HG03066 (cell line): Measurements from ENCODE around the gene PRM1.
A peak's percentile ranks its signal among the peaks of the same experiment; 100 is the strongest.

ENCODE experiments used
- ATAC-seq: cut with Tn5 transposase; IDR thresholded peaks from one replicate; pipeline ENCODE4 v1.9.1; 2021; ENCODE audit warnings: low read depth; ENCODE audit not compliant: unreplicated experiment

The PRM1 gene

DNA sequence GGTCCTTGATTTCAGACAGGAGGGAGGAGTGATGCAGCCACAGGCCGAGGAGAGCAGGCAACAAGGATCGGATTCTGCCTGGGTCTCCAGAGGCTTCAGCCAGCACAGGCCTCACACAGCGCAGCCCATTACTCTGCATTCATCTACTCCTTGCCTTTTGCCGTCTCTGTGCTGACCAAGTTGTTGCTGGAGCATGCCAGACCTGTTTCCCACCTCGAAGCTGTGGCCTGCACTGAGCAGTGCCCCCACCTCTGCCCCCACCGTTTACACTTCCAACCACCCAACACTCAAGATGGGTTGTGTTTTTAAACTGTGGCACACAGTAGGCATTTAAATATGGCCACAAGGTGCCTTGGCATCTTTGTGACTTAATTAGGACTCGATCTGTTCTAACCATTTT is 6.2 kb downstream of the PRM1 start:
- ATAC-seq = no peak

DNA sequence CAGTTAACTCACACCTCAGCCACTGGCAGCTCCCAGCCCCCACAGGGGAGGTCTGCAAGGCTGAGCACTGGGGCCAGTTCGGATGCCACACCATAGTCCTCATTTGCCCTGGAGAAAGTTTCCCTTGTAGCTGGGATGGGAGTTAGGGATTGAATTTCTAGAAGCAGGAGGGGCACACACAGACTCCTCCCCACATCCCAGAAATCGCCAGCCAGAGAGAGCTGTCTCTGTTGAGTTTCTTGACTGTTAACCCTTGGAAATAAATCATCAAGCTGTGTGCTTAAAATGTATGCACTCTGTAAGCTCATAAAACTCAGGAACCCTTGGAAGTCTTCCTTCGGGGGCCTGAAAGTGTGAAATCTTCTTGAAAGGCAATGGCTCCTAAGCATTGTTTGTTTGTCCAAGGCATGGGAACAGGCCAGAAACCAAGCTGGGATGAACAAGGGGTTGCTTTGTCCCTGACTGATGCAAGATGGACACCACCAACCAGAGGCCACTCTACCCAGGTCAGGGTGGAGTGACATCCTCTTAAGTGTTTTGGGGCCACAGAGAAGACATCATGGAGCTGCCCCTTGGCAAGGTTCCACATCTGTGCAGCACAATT is 7.3 kb downstream of the PRM1 start:
- no peak for ATAC-seq

DNA sequence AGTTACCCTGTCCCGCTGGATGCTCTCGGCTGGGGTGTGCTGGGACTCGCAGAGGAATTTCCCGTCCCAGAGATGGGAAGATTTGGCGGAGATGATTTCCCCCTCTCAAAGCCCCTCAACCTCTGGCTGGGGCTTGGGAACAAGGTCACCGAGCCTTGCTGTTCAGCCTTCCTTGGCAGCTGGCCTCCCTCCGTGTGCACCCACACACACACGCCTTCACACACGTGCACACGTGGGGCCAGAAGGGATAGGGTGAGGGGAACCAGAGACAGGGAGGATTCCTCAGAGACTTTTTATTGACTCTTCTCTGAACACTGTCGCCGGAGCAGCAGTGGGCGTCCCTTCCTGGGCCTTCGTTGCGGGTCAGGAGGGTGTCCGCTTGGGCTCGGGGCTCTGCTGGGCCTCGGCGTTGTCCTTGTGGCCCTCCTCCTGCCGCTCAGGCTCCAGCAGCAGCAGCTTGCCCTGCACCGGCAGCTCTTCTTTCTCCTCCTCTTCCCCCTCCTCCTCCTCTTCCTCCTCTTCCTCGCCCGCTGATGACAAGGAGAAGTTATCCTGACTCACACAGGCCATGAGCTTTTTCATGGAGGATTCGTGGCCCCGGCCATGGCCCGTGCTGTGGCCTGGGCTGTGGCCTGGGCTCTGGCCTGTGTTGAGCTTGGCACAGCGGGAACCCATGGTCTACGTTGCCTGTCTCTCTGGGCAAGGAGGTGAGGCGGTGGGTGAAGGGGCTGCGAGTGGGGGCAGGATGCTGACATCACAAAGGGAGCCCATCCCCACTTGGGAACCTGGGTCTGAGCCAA is 8.0 kb downstream of the PRM1 start, which contains the start of gene PRM3:
Gene PRM3, minus strand, starts transcription at position 709 of the 800 bp plus-strand sequence. Its CDS starts 34 bp downstream, at position 675.
- ATAC-seq = no peak

DNA sequence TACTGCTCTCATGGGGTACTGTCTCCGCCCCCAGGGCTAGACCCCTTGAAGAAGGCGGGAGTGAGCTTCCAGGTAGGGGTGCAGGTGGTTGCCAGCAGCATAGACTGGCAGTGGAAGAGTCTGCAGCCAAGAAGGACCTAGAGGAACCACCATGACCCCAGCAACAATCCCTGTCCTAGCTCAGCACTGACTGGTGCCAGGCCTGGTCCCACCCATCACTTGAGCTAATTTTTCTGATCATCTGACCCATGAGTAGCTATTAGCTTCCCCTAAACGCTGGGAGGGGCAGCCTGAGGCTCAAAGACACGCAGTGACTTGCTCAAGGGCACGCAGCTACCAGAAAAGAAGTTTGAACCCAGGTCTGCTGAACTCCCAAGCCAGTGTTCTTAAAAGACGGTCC is 8.6 kb downstream of the PRM1 start:
- ATAC-seq = no peak

DNA sequence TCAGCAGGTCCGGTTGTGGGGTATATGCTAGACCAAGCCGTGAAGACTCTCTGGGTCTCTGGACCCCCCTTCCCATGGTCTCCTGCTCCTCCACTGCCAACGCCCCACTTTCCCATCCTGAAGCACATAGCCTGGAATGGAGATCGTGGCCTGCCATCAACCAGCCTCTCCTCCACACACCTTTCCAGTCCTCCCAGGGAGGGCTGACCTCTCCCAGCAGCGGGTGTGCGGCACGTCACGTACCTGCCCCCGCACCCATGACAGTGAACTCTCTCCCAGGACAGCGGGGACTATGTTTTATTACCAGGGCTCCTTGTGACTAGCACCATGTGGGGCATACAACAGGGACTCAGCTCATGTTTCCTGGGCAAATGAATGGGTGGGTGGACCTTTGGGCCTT is 9.5 kb downstream of the PRM1 start:
- ATAC-seq = no peak

DNA sequence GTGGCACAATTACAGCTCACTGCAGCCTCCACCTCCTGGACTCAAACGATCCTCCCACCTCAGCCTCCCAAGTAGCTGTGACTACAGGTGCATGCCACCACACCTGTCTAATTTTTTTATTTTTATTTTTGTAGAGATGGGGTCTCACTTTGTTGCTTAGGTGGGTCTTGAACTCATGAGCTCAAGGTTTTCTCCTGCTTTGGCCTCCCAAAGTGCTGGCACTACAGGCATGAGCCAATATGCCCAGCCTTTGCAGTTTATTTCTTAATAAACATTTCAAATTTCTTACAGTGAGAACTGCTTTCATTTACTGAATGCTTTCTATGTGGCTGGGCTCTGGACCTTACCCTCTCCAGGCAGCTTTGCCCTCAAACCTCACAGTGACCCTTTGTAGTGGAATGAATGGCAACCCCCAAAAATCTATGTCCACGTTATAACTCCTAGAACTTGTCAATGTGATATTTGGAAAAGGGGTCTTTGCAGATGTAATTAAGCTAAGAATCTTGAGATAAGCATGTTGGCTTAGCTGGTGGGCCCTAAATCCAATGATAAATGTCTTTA is 10.4 kb downstream of the PRM1 start:
- no peak for ATAC-seq

DNA sequence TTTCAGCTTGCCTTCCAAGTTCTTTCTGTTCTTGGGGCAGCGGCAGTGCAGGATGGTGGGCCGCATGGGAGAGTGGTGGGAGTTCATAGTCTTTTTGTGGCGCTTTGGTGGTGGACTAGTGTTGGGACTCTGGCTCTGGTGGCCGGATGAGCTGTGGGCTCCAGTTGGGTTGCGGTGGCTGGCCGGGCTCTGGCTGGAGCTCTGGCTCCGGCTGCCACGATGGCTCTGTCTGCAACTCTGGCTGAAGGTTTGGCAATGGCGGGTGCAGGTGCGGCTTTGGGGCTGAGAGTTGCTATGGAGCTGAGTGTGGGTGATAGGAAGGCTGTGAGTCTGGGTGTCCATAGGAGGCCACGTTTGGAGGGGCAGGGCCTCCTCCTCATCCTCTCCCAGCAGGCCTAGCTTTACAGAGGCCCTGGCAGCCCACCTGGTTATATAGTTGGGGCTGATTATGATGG is 12.2 kb downstream of the PRM1 start, which contains the start of gene TNP2:
Gene TNP2, minus strand, starts transcription at position 405 of the 455 bp plus-strand sequence. Its CDS starts 63 bp downstream, at position 342.
- ATAC-seq = no peak

DNA sequence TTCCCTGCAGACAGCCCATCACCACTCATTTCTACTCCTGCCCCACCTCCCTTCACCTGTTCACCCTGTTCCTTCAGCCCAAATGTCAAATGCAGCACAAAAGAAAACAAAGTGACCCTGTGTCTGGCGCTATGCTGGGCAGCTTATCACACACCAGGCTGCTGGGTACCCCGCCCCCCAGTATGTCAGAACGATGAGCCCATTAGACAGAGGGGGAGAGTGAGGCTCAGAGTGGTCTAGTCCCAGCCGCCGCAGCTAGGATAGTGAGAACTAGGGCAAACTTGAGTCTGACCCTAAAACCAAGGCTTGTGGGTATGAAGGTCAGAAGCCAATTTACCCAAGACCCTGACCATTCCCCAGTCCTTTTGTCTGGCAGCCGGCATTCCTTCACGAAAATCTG is 16.0 kb downstream of the PRM1 start:
- no peak for ATAC-seq

DNA sequence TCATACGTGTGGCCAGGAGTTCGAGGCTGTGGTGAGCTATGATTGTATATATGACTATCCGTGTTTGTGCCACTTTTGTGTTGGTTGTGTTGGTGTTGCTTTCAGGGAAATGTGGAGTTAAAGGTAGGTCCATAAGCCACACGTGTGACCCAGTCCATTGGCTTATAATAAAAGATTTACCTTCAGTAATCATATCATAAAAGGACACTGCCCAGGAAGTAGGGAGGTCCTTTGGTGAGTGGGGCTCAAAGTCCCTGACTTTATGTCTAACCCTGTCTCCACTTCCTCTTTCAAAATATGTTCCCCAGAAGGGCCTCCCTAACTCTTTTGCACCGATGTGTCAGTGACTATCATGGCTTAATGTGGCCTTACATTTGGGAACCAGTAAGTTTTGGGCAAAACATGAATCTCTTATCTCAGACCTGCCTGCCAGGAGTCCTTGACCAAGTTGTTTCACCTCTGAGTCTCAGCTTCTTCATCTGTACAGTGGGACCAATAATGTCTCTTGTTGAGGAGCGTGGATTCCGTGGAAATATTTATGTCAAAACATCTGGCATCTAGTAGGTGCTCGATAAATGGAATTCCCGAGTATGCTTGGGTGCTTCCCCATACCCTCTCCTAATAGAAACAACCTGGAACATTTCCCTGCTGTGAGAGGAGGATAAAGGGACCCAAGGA is 16.8 kb downstream of the PRM1 start:
- ATAC-seq = no peak

DNA sequence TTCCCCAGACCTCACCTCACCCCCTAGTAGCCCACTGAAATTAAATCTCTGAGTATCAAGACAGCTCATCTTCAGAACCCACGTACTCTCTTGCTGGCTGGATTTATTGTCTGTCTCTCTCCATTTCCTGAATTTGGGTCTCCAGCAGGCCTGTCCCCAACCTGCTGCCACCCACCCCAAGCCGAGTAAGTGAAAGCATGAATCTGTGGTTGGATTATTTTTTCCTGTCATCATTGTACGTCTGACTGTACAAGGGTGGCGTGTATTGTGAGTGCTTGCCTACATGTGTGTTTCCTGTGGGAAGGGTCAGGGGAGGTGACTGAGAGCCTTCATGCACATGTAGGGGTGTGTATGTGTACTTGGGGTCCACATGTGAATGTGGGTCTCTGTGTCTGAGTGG is 17.4 kb downstream of the PRM1 start:
- no peak for ATAC-seq

DNA sequence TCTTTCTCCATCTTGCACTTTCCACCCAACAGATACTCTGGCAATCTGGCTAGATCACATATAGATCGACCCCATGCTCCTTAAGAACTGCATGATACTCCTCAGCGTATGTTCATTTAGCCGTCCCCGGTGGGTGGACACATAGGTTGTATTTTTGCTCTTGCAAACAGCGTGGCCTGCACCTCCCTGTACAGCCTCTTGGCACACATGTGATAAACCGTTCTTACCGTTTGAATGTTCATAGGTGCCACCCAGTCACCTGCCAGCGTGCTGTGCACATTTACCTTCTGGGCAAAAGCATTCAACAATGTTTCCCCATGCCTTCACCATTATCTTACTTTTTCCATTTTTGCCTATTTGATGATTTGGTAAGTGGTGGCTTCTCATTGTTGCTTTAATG is 18.2 kb downstream of the PRM1 start:
- no peak for ATAC-seq

DNA sequence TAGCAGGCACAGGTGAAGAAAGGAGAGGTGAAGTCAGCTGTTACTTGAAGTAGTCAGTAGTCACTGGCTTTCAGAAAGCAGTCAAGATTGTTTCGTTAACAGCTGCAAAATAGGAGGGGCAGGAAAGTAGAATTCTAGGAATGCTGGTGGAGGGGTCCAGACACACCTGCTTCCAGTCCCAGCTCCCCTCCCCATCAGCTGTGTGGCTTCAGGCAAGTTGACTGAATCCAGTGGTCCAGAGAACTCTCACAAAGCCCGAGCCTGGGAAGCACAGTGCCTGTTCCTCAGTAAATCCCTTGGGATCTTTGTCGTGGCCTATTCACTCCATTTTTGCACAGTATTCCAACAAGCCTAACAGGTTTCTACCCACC is 20.5 kb downstream of the PRM1 start:
- ATAC-seq = no peak

DNA sequence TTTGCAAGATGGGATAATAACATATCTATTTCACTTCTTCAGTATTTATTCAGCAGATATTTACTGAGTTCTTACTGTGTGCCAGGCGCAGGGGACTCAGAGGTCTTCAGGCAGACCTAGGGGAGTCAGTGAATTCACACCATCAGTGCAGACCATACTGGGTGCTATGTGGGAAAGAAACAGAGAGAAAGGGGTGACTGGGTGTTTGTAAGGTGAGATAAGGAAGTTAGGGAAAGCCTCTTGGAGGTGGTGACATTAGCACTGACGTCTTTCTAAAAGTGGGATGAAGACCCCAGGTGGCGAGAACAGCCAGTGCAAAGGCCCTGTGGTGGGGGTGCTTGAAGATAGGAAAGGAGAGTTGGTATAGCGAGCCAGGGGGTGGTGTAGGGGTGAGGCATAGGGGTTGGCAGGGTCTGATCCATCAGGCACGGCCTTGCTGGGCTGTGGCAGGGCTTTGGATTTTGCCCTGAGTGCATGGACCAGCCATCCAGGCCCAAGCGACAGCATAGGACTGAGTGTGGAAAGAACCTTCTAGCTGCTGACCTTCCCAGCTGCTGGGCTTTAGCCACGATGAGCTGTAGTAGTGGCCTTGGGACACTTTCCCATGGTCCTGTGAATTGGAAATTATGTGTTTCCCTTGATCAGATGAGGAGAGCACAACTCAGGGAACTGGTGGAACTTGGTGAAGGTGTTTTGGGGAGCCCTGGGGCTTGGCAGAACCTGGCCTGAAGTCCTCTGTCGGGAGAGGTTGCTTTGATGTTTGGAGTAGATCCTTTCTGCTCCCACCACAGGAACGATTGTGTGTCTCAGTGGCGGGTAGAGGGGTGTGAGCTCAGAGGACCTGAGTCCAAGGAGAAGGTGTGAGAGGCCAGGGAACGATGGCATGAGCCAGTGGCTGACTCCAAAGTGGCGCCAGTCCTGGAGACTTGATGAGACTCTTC is 21.2 kb downstream of the PRM1 start:
- no peak for ATAC-seq

DNA sequence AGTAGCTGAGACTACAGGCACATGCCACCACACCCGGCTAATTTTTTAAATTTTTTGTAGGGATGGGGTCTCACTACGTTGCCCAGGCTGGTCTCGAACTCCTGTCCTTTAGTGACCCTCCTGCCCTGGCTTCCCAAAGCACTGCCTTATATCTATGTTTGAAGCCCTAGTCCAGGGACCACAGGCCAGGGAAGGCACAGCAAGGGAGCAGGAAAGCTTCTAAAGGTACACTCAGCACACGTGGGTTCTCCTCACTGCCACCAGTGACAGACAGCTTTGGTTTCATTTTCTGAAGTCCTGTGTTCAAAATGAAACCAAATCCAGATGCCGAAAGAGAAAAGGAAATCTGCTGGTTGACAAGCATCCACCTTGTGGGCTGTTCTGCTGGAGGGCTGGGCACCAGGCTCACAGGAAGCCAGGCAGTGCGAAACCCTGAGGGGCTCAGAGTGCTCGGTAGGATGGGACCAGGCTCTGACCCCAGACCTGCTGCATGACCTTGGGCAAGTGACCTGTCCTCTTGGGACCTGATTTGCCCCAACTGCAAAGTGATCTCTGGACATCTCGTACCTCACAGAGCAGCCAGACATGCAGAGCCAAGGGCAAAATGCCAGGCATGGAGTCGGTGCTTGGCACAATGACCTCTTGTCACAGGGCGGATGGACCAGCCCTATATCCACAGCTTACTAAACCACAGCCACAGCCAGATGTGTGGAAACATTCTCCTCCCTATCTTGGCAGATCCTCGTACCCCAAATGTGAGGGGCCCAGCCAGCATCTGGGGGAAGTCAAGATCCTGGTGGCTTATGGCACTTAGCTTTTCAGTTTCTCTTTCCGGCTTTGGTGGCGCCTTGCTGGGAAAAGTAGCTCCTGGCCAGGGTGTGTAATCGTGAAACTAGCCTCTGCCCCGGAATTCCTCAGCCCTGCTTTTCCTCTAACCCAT is 22.3 kb downstream of the PRM1 start:
- ATAC-seq = no peak

DNA sequence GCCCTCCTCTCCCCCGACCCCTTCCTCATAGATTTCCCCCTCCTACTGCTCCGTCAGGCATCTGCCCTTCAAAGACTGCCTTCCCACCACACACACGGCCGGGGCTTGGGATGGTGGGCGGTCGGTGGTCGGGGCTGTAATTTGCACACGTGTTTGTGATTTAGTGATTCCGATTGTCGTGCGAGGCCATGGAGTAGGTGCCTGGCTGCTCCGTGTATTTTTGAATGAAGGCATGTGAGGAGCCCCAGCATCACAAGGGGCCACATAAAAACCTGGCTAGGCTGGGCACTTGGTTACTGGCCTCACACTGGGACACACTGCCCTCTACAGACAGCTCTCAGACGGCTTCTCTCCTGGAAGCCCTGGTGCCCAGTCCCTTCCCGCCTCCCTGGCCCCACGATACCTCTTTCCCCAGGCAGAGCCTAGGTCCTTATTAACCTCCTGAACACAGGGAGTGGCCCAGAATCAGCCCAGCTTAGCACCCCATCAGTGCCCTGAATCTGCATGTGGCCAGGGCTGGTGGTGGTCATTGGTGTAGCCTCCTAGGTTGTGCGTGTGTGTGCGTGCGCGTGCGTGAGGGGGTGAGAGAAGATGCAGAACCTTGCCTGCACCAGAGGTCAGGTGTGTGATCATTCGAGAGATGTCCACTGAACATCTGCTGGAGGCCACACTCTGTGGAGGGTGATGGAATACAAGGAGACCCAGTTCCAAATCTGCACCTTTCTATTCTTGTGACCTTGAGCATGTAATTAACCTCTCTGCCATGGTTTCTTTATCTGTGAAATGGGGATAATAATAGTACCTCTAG is 23.8 kb downstream of the PRM1 start:
- ATAC-seq = no peak

DNA sequence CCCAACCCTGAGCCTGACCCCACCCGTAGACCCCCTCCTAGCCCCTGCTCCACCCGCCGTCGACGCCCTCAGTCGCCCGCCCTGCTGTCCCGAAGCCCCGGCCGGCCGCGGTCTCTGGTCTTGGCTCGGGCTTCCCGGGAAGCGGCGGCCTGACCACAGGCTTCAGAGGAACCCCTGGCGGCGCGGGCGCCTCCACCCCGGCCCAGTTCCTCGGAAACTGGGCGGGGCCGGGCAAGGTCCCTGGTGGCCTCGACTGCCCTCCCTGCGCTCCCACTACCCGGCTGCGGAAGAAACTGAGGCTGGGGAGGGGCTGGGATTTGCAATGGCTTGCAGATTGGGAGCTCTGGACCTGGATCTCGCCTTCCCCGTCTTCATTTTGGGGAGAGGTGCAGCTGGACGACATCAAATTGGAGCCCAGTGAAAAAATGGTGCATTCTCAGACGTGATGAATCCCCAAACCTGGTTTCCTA is 24.4 kb downstream of the PRM1 start:
- no peak for ATAC-seq

DNA sequence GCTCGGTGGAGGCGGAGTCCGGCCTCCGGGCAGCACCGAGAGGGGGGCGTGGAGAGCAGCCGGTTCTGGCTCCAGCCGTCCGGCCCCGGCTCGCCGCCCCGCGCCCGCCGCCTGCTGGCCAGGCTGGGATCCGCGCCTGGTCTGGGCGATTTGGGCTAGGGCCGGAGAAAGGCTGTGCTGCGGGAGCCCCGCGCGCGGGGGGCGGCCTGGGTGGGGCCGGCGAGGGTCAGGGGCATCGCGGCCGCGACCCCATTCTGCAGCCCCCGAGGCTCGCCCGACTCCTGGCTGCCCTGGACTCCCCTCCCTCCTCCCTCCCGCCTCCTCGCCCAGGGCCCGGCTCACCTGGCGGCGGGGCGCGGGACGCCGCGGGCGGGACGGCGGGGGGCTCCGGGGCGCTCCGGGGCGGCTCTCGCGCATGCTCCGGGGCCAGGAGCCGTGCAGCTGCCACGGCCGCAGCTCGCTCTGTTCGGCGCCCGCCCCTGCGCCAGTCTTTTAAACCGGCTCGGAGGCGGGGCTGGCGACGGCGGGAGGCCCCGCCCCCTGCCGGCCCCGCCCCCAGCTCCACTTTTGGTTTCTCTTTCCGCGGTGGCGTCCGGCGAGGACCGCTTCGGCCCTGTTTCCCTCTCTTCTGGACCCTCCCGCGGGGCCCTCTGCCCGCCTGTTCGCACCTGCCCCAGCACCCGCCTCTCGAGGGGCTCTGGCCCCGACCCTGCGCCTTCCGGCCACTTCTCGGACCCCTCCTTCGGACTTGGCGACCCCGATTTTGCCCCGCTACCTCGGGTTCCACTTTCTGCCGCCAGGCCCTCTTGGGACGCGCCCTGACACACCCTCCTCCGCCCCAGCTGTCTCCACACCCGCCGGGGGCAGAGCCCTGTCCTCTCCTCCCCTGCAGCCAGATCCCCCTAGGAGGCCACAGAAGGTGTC is 25.1 kb downstream of the PRM1 start, which contains the start of gene SOCS1:
Gene SOCS1, minus strand, starts transcription at position 468 of the 924 bp plus-strand sequence. CDS start 726 bp downstream, outside the sequence.
- ATAC-seq = peak; percentile 41
